IPS DF 19.7 (cell line): Measurements from ENCODE around the gene EFNB2.

Experiments
- DNase-seq: peaks from one replicate; pipeline ENCODE4 v3.0.0-alpha.2; 2013; ENCODE audit warnings: low read depth, low spot score

EFNB2 gene

GRCh38 chr13:106484084-106484483, 51.4 kb downstream of the EFNB2 start:
- no peak for DNase-seq

- DNase-seq, result no peak
Measured at GRCh38 chr13:106481919-106482318, 53.5 kb downstream of the EFNB2 start.

GRCh38 chr13:106480351-106480910, 55.0 kb downstream of the EFNB2 start:
- DNase-seq, result no peak

- DNase-seq, result no peak
Measured at GRCh38 chr13:106479929-106480328, 55.5 kb downstream of the EFNB2 start.

- DNase-seq, result no peak
Measured at GRCh38 chr13:106478116-106478515, 57.3 kb downstream of the EFNB2 start.

GRCh38 chr13:106477303-106477702, 58.2 kb downstream of the EFNB2 start:
- no peak for DNase-seq

- no peak for DNase-seq
Measured at GRCh38 chr13:106475852-106476251, 59.6 kb downstream of the EFNB2 start.

GRCh38 chr13:106474912-106475311, 60.5 kb downstream of the EFNB2 start:
- no peak for DNase-seq

- DNase-seq, result no peak
Measured at GRCh38 chr13:106473154-106473553, 62.3 kb downstream of the EFNB2 start.

- DNase-seq, result no peak
Measured at GRCh38 chr13:106472621-106473020, 62.8 kb downstream of the EFNB2 start.

- peak; percentile 25 for DNase-seq
Measured at GRCh38 chr13:106471957-106472543, 63.4 kb downstream of the EFNB2 start.

GRCh38 chr13:106470576-106470975, 64.9 kb downstream of the EFNB2 start:
- DNase-seq, result no peak

- DNase-seq, result no peak
Measured at GRCh38 chr13:106468744-106469590, 66.5 kb downstream of the EFNB2 start.

- DNase-seq, result no peak
Measured at GRCh38 chr13:106468207-106468606, 67.3 kb downstream of the EFNB2 start.

GRCh38 chr13:106467427-106468122, 67.9 kb downstream of the EFNB2 start:
- DNase-seq, result no peak

GRCh38 chr13:106466691-106467426, 68.6 kb downstream of the EFNB2 start:
- no peak for DNase-seq

- DNase-seq, result no peak
Measured at GRCh38 chr13:106464076-106464475, 71.4 kb downstream of the EFNB2 start.

- DNase-seq, result no peak
Measured at GRCh38 chr13:106462710-106463109, 72.8 kb downstream of the EFNB2 start.

- no peak for DNase-seq
Measured at GRCh38 chr13:106455777-106456176, 79.7 kb downstream of the EFNB2 start.

GRCh38 chr13:106455190-106455589, 80.3 kb downstream of the EFNB2 start:
- no peak for DNase-seq

- DNase-seq, result no peak
Measured at GRCh38 chr13:106453101-106453500, 82.4 kb downstream of the EFNB2 start.

- no peak for DNase-seq
Measured at GRCh38 chr13:106450991-106451390, 84.5 kb downstream of the EFNB2 start.
